ENCODE data around the gene GABRG3.

GRCh38 chr15:27025481-27025966 is 54.5 kb downstream of the GABRG3 start:
- TF ChIP-seq, protein P1, sequence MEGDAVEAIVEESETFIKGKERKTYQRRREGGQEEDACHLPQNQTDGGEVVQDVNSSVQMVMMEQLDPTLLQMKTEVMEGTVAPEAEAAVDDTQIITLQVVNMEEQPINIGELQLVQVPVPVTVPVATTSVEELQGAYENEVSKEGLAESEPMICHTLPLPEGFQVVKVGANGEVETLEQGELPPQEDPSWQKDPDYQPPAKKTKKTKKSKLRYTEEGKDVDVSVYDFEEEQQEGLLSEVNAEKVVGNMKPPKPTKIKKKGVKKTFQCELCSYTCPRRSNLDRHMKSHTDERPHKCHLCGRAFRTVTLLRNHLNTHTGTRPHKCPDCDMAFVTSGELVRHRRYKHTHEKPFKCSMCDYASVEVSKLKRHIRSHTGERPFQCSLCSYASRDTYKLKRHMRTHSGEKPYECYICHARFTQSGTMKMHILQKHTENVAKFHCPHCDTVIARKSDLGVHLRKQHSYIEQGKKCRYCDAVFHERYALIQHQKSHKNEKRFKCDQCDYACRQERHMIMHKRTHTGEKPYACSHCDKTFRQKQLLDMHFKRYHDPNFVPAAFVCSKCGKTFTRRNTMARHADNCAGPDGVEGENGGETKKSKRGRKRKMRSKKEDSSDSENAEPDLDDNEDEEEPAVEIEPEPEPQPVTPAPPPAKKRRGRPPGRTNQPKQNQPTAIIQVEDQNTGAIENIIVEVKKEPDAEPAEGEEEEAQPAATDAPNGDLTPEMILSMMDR (IDR thresholded peaks at IDR 0.05; ENCODE audit: extremely low read depth in 1 of 2, insufficient read depth in 1 of 2, low read depth in 1 of 2, low read length in 2 of 2) = no peak
- TF ChIP-seq POLR2A (IDR thresholded peaks at IDR 0.05; ENCODE audit: low read depth, low read length) (no peak), FOS (IDR thresholded peaks at IDR 0.05; ENCODE audit: borderline replicate concordance, insufficient read depth, low read length) (no peak), MYC (IDR thresholded peaks at IDR 0.05; ENCODE audit: low read depth, low read length) (no peak), POLR2AphosphoS5 (IDR thresholded peaks at IDR 0.05; ENCODE audit: insufficient read depth, low read depth, low read length) (no peak), EZH2 (IDR thresholded peaks at IDR 0.05; ENCODE audit: borderline replicate concordance, low read depth, low read length, severe bottlenecking) (no peak), GATA2 (IDR thresholded peaks at IDR 0.05; ENCODE audit: insufficient read depth, insufficient read length, low read depth, low read length) (no peak), JUN (IDR thresholded peaks at IDR 0.05; ENCODE audit: borderline replicate concordance, insufficient read depth, insufficient read length, low read depth) (no peak)
- TF ChIP-seq, protein P2, sequence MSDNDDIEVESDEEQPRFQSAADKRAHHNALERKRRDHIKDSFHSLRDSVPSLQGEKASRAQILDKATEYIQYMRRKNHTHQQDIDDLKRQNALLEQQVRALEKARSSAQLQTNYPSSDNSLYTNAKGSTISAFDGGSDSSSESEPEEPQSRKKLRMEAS (IDR thresholded peaks at IDR 0.05; ENCODE audit: insufficient read depth, insufficient read length) = no peak

Measured in endothelial cell of umbilical vein (primary cell).